ENCODE results near the gene WWOX.

Gene WWOX

DNA sequence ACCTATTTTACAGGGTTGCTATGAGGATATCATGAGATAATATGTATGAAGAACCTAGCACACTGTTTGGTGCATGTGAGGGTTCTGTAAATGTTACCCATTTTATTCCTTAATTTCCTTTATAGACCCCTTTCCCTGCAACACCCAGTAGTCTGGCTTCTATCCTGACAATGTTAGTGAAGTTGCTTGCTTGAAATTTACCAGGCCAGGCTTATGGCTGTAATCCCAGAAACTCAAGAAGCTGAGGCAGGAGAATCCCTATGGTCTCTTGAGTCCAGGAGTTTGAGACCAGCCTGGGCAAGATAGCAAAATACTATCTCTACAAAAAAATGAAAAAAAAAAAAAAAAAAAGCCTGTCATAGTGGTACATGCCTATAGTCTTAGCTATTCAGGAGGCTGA, 779.1 kb downstream of the WWOX start:
- TF ChIP-seq, protein P1, sequence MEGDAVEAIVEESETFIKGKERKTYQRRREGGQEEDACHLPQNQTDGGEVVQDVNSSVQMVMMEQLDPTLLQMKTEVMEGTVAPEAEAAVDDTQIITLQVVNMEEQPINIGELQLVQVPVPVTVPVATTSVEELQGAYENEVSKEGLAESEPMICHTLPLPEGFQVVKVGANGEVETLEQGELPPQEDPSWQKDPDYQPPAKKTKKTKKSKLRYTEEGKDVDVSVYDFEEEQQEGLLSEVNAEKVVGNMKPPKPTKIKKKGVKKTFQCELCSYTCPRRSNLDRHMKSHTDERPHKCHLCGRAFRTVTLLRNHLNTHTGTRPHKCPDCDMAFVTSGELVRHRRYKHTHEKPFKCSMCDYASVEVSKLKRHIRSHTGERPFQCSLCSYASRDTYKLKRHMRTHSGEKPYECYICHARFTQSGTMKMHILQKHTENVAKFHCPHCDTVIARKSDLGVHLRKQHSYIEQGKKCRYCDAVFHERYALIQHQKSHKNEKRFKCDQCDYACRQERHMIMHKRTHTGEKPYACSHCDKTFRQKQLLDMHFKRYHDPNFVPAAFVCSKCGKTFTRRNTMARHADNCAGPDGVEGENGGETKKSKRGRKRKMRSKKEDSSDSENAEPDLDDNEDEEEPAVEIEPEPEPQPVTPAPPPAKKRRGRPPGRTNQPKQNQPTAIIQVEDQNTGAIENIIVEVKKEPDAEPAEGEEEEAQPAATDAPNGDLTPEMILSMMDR (IDR thresholded peaks at IDR 0.05; ENCODE audit: insufficient read depth, low read length, poor library complexity, severe bottlenecking): no peak
- no peaks in the 10 kb centered on the region for H3K36me3 ChIP-seq (ENCODE audit: control insufficient read depth, insufficient read depth, low read length)
- H3K4me3 ChIP-seq (replicated peaks; ENCODE audit: low read depth, low read length): no peak overlapping the region
- no peak for DNase-seq (ENCODE audit: extremely low read depth, insufficient read length)
- H3K27me3 ChIP-seq (replicated peaks; ENCODE audit: control insufficient read depth, insufficient read depth, low read length): no peaks in the 10 kb centered on the region

DNA sequence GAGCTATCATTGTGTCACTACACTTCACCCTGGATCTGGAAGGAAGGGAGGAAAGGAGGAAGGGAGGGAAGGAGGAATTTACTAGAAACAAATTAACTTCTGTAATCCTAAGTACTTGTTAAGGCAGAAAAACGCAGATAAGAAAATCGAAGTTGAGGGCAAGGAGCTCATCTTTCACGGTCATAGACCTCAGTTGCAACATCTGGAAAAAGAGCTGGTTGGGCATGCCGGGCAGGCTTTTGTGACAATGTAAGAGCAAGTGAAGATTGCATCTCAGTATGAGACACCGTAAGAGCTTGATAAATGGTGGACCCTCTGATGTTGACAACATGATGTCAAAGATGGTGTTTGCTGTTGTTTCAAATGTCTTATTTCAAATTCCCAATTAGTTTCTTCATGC, 779.6 kb downstream of the WWOX start:
- H3K27me3 ChIP-seq (replicated peaks; ENCODE audit: control insufficient read depth, insufficient read depth, low read length): no peaks in the 10 kb centered on the region
- TF ChIP-seq, protein P1 (IDR thresholded peaks at IDR 0.05; ENCODE audit: insufficient read depth, low read length, poor library complexity, severe bottlenecking): no peak
- no peaks in the 10 kb centered on the region for H3K36me3 ChIP-seq (ENCODE audit: control insufficient read depth, insufficient read depth, low read length)
- no peak overlapping the region for H3K4me3 ChIP-seq (replicated peaks; ENCODE audit: low read depth, low read length)
- DNase-seq (ENCODE audit: extremely low read depth, insufficient read length): no peak

DNA sequence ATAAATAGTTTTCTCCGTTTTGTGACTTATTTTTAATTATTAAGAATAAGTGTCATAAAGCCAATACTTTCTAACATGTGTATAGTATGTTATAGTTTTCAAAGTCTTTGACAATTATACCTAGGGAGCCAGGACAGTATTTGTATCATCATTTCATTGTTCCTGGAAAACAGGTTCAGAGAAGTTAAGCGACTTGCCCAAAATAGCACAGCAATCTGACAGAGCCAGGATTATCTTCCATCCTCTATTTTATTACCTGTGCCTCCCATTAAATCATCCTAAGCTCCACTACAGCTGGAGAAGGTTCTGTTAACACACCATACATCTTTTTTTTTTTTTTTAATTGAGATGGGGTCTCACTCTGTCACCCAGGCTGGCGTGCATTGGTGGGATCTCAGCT, 782.7 kb downstream of the WWOX start:
- TF ChIP-seq, protein P1 (IDR thresholded peaks at IDR 0.05; ENCODE audit: insufficient read depth, low read length, poor library complexity, severe bottlenecking): no peak
- DNase-seq (ENCODE audit: extremely low read depth, insufficient read length): no peak

DNA sequence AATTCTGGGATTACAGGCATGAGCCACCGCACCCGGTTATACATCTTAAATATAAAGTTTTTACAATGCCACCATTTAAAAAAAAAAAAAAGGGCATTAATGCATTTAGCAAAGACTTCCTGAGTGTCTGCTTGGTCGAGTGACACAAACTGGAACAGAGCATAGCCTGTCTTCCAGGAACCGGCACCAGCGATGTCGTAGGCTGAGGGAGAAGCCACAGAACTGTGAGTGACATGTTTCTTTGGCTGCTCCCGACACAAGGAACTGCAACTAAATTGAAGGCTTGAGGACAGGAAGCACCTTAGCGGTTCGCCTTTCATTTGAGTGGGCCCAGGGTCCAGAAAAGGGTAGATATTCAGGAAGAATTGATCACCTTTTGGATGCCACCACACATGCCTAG, 783.3 kb downstream of the WWOX start:
- no peak for DNase-seq (ENCODE audit: extremely low read depth, insufficient read length)
- Histone ChIP-seq H3K36me3 (ENCODE audit: control insufficient read depth, insufficient read depth, low read length) (no peaks in the 10 kb centered on the region), H3K27me3 (replicated peaks; ENCODE audit: control insufficient read depth, insufficient read depth, low read length) (no peaks in the 10 kb centered on the region), H3K4me3 (replicated peaks; ENCODE audit: low read depth, low read length) (no peak overlapping the region)
- TF ChIP-seq, protein P1 (IDR thresholded peaks at IDR 0.05; ENCODE audit: insufficient read depth, low read length, poor library complexity, severe bottlenecking): no peak

More for the DNA sequence above, 782.7 kb downstream of the WWOX start:
- Histone ChIP-seq H3K36me3 (ENCODE audit: control insufficient read depth, insufficient read depth, low read length) (no peaks in the 10 kb centered on the region), H3K27me3 (replicated peaks; ENCODE audit: control insufficient read depth, insufficient read depth, low read length) (no peaks in the 10 kb centered on the region), H3K4me3 (replicated peaks; ENCODE audit: low read depth, low read length) (no peak overlapping the region)

DNA sequence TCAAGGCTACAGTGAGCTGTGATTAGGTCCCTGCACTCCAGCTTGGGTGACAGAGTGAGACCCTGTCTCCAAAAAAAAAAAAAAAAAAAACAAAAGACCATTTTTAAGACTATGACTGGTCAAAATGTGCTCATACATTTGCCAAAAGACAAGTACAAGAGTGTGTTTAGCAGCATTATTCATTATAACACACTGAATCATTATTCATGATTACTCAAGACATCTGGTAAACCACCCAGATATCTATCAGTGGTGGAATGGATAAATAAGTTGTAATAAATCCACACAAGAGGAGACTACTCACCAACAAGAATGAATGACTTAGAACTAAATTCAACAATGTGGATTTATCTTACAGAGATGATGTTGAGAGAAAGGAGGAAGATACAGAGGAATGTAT, 784.8 kb downstream of the WWOX start:
- Histone ChIP-seq H3K36me3 (ENCODE audit: control insufficient read depth, insufficient read depth, low read length) (no peaks in the 10 kb centered on the region), H3K27me3 (replicated peaks; ENCODE audit: control insufficient read depth, insufficient read depth, low read length) (no peaks in the 10 kb centered on the region), H3K4me3 (replicated peaks; ENCODE audit: low read depth, low read length) (no peak overlapping the region)
- TF ChIP-seq, protein P1 (IDR thresholded peaks at IDR 0.05; ENCODE audit: insufficient read depth, low read length, poor library complexity, severe bottlenecking): no peak
- DNase-seq (ENCODE audit: extremely low read depth, insufficient read length): no peak

DNA sequence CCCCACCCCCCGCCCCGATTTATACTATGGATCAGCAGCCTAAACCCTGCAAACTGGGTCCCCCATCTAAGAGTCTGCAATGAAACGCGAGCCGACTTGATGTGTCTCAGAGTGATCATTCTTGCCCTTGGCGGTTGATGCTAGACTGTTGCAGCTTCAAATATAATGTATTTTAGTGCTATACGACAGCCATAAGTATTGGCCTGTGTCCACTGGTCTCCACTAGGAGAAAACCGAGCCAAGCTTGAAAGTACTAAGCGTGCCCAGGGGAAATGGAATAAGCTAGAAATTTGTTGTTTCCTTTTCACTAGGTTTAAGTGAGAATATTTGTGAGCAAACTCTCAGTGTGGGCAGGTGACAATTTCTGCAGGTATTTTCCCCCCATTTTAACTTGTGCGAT, 789.9 kb downstream of the WWOX start:
- TF ChIP-seq, protein P1 (IDR thresholded peaks at IDR 0.05; ENCODE audit: insufficient read depth, low read length, poor library complexity, severe bottlenecking): no peak
- no peak overlapping the region for H3K4me3 ChIP-seq (replicated peaks; ENCODE audit: low read depth, low read length)
- no peaks in the 10 kb centered on the region; the same call in 1 of the 2 replicates for H3K27me3 ChIP-seq (replicated peaks; ENCODE audit: control insufficient read depth, insufficient read depth, low read length)
- no peak for DNase-seq (ENCODE audit: extremely low read depth, insufficient read length)
- H3K36me3 ChIP-seq (ENCODE audit: control insufficient read depth, insufficient read depth, low read length): no peaks in the 10 kb centered on the region
